A172 (cell line): Measurements from ENCODE around the gene MXD4. TPM values are rescaled to one million over a fixed set of nuclear protein-coding genes. Genes with fewer than 3 reads are reported as not detected.
A peak's percentile ranks its signal among the peaks of the same experiment; 100 is the strongest.

Experiments
- DNase-seq: peaks from one replicate; pipeline ENCODE4 v3.0.0-alpha.2; 2015; ENCODE audit warnings: low spot score
- total RNA-seq: library from RNA; depleted of rRNA; stranded (reverse); fragments of >200 nt; shearing (Covaris generic); gene quantifications from 2 replicates; pipeline ENCODE4 v1.2.3, GENCODE V29; 2014

Gene MXD4
- total RNA-seq, 1 experiment from 2014 or later: 18.4 TPM

DNA sequence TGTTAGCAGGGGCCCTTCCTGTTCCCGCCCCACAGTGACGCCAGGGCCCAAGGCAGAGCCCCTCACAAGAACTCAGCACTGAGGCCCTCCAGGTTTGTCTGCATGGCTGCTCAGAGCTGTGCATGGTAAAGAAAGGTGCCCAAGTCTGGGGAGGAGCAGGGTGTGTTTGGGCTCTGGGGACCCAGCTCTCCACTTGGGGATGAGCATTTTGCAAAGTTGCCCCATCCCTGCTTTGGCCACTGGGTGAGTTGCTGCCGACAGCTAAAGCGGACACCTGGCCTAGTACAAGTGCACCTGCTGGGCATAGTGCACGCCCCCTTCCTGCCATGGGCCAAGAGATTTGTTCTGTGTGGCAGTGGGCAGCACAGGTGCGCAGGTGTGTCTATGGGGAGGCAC lies 2.0 kb upstream of the MXD4 start:
- no peak for DNase-seq

DNA sequence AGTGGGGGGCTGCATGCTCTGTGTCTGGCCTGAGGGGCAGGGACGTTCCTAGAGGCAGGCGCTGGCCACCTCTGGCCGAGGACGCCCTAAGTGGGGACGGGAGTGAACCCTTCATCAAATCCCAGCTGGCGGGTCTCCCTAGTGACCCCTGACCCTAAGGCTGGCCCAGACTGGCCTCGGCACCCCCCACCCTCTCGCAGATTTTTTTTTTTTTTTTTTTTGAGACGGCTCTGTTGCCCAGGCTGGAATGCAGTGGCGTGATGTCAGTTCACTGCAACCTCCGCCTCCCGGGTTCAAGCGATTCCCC lies 988 bp upstream of the MXD4 start:
- DNase-seq: no peak

DNA sequence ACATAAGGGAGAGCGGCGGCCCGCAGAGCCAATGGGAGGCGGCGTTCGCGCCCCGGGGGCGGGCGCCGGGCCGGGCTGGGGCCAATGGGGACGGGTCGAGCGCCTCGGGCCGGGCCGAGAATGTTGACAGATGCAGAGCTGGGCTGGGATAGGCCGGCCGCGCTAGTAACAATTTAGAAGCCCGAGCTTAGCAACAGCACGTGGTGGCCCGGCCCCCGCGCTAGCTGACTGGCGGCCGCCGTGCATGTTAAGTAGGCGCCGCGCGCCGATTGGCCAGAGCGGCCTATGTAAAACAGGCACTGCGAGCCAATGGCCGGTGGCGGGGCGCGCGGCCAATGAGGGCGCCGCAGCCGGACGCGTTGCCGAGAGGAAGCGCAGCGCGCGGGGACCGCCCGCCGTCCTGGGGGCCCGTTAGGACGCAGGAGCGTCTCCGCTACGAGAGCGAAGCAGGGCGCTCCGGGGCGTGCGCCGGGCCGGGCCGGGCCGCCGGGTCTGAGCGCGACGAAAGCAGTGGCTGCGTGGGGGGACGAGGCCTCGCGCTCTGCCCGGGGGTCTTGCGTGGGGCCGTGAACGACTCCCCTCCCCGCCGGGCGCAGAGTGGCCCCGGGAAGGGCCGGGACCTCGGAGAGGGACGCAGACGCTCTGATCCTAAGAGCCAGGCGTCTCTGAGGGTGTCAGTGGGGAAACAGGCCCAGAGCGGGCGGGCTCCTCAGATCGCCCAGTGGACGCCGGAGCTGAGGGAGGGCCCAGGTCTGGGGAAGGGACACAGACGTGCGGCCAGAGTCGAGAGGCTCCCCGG lies 435 bp upstream of the MXD4 start:
- peak; percentile 97 for DNase-seq

DNA sequence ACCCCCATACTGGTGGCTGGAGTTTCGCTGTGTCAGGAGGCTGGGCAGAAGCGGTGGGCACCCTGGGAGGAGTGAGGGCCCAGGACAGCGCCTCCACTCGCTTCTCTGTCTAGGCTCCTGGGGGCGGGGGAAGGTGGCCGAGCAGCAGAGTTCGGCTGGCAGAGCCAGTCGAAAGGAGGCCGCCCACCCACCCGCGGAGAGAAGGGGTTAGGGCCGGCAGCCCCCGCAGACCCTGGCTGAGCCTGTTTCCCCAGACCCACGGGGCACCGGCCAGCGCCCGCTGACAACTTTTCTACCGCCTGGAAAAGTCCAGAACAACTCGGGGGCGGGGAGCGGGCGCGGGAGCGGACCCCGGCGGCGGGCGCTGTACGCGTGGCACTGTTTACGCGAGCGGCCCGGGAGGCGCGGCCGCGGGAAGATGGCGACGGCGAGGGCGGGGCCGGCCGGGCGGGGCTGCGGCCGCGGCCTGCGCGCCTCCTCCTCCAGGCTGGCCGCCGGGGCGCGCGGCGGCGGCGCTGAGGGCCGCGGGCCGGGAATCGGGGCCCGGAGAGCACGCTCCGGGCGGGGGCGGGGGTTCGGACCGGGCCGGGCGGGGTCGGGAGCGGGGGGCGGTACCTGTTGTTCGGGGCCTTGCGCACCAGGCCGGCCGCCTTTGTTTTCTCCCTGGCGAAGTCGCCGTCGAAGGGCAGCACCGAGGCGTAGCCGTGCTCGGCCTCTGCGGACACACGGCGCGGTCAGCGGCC lies 628 bp downstream of the MXD4 start:
- no peak for DNase-seq

DNA sequence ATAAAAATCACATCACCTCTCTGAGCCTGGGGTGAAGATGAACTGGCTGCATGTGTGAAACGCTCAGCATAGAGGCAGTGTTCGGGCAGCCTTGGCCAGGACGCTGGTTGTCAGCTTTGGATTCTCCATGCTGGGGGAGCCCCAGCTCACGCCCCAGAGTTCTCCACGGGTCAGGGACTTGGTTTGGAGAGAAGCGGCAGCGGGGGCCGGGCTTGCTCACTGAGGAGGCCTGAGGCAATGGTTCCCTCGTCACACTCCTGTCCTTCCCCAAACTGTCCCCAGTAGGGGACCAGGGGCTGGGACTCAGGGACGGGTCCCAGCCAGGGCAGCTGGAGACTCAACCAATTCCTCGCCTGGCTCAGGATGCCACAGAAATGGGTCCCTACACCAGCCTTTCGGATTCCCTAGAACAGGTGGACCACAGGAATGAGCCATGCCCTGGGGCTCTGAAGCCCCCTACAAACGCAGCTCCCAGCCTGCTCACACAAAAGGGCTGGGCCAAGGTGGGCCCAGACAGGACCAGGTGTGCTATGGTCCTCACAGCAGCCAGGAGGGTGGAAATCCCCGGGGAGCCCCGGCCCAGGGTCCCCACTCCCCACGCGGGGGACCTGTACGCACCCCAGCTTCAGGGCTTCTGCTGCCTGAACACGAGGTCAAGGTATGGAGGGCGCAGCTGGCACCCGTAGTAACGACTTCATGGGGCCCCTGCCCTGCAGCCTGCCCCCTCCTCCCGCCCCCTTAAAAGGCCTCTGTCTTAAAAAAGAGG lies 1.4 kb downstream of the MXD4 start:
- no peak for DNase-seq

DNA sequence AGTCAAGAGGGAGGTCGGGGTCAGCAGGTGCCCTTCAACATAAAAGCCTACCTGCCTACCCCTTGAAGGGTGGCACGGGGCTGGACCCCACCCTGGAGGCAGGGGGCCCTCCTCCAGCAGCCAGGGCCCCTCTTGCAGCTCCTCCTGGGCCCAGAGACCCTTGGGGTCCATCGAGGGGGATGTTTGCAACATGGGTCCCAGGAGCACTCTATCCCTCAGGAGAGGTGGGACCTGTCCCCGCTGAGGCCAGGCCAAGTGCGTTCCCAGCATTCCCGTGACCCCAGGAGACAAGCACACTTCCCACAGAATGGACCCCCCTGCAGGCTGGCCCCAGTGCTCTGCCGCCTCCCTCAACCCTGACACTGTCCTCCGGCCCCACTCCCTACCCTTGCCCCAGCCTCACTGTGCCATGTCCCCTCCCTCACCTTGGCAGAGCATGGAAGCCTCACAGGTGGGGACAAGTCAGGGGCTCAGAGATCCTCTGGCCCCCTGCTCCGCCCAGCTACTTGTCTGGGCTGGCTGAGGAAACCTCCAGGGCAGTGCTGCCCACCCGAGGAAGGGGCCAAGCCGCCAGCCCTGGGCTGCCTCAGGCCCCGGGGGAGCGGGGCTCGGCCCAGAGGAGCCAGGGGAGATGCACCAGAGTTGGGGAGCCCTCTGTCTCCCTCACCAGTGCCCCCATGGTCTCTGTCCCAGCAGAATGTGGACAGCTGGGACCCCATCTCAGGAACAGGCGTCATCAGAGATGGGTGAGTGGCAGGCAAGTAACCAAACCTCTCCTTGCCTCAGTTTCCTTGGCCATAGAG lies 2.2 kb downstream of the MXD4 start:
- DNase-seq: no peak

DNA sequence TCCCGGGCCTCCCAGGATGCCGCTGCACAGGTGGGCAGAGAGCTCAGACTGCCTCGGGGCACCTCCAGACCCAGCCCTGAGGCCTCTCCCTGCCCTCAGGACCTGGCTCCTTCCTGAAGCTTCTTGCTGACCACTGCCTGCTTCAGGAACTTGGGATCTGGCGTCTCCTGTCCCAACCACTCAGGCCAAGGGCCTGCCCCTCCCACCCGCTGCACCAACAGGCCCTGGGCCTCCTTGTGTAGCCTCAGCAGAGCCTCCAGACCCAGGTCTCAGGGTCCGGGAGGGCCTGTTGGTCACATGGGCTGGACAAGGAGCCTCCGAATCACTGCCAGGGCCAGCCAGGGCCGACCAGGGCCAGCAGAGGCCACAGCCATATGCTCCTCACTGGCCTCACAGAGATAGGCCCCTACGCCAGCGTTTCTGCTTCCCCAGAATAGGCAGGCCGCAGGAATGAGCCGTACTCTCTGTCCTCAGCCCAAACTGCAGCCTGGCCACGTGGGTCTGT lies 2.8 kb downstream of the MXD4 start:
- DNase-seq: no peak

DNA sequence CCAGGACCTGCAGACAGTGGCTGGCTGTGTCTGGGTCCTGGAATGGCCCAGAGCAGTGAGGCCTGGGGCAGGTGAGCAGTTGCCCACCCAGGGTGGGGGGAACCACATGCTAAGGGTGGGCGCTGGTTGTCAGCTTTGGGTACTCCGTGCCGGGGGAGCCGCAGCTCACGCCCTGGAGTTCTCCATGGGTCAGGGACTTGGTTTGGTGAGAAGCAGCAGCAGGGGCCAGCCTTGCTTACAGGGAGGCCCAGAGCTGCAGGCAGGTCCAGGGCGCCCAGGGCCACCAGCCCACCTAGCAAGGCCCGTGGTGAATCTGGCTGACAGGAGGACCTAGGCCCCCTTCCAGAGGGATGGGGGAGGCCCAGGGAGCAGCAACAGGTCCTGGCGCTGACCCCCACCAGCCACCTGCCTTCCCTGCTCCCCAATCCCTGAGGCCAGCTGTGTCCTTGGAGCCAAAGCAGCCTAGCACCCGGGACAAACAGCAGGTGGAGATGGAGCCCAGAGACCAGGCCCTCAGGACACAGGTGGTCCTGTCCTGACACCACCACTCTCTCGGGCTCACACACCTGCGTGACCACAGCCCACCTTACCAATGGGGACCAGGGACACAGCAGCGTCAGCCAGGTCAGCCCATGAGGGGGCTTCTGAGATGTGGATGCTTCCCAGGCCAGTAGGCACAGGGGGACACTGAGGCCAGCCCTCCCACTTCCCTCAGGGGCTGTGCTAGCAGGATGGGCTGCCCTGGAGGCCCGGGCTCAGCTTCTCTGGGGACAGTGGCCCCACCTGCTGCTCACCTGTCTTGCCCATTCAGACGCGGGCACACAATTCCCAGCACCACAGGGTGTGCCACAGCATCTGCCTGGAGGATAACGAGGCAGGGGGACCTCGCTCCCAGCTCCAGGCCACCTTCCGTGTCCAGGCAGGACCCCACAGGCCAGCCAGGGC lies 3.5 kb downstream of the MXD4 start:
- no peak for DNase-seq

DNA sequence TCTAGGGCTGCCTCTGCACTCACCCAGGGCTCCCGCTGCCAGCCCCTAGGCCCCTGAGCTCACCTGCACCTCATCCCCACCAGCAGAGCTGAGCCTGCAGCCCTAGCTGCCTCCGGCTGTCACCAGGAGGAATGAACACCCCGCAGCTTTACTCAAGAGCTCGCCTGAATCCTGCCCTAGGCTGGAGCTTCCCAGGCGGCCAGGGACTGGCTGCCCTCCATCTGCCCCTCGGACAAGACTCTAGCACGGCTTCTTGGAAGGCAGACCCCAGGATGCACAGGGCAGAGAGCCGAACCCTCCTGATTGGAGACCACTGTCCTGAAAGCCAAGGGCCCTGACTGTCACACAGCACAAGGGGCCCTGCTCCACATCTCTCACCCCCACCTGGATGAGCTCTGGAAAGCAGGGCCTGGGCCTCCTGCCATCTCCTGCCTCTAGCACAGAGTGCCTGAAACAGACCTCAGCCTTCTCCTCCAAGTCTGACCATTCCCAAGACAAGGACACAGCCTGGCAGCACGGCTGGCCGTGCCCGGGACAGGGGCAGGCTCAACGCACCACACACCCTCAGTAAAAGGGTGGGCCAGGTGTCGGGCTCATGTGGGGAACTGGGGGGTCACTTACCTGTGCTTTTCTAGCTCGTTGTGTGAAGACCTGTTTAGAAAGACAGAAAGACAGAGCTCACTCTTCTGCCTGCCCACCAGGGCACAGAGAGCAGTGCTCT lies 4.4 kb downstream of the MXD4 start:
- DNase-seq: no peak

DNA sequence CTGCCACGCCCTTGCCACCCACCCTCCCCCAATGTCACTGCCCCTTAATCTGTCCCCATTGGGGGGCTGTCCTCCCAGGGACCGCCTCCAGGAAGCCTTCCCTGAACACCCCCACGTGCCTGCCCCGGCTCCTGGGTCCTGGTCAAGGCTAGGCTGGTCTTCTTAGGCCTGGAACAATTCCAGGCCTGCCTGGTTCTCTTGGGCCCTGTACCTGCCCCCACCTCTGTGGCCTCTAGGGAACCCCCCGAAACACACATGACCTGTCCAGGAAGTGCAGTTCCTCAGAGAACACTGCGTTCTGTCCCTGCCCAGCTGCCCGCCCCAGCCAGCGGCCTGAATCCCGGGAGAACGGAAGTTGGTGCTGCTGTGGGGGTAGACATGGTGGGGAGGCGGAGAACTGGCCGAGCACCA lies 5.1 kb downstream of the MXD4 start:
- no peak for DNase-seq

DNA sequence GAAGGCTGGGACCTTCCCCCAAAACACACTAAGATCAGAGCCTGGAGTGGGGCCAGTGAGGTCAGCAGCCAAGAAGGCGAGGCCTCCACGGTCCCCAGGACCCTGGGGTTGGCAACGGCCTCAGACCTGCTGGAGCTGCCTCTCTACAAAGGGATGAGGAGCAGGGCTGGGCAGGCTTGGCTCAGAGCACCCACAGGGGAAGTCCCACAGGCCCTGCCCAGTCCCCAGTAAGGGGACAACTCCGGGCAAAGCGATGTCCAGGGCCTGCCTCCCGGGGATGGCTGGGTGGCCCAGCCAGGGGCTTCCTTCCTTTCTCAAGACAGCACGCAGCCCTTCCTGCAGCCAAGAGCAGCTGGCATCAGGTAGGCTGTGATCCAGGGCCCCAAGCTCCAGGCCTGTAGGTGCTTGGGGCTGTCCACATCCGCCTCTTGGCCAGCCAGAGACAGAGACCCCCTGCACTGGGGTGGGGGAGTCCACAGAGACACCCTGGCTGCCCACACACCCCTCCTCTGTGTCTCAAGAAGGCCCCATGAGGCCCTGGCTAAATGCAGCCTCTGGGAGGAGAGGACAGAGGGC lies 5.7 kb downstream of the MXD4 start:
- DNase-seq: no peak

DNA sequence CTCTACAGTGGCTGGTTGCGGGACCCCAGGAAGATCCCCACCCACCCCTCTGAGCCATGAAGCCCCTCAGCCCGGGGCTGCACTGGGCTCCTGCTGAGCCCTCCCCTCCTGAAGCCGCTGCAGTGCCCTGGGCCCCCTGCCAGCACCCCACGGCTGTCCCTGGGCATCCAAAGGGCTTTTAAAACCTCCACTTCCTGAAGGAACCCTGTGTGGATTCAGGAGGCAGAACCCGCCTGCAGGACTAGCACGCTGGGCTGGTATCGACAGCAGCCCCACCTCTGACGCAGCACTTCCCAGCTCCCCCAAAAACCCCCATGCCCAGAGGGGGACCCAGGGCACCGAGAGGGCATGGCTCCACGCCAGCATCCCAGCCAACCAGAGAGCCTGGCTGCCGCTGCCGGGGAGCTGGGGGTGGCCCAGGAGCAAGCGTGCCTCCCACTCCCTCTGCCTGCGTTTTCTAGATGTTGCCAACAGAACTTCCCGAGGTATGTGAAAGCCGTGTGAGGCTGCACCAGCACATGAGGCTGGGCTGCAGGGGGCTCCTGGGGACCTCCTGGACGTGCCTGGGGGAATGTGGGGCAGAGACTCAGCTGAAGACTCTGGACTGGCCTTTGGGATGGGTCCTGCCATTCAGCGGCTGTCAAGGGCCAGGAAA lies 6.3 kb downstream of the MXD4 start:
- DNase-seq: no peak

DNA sequence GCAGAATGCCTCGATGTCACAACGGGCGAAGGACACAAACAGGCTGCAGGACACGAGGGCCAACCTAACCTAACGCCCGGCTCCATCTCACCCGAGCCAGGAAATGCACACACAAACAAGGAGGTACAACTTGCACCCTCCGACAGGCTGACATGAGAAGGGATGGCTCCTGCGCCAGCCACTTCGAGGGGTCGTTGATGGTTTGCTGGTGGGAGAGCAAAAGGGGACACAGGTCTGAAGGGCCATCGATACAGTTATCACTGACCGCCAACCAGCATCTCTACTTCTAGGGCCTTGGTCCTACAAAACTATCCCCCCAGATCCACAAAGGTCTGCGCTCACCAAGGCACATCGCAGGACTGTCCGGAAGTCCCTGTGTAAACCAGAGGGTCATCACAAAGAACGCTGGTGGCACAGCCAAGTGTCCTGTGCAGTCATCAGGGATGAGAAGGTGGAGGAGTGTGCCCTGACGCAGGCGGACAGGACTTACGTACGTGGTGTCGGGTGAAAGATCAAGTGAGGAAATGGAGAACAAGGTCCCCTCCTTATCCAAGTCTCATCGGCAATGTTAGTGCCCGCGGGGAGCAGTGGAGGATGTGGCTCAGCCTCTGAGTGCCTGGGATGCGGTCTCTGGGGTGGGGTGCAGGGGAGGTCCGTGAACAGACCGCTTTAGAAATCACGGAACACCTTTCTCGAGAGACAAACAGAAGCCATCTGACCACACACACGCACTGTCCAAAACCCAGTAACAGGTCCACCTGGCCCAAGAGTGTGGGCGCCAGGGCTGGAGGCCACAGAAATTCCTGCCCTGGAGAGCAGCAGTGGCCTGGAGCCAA lies 7.0 kb downstream of the MXD4 start:
- no peak for DNase-seq

DNA sequence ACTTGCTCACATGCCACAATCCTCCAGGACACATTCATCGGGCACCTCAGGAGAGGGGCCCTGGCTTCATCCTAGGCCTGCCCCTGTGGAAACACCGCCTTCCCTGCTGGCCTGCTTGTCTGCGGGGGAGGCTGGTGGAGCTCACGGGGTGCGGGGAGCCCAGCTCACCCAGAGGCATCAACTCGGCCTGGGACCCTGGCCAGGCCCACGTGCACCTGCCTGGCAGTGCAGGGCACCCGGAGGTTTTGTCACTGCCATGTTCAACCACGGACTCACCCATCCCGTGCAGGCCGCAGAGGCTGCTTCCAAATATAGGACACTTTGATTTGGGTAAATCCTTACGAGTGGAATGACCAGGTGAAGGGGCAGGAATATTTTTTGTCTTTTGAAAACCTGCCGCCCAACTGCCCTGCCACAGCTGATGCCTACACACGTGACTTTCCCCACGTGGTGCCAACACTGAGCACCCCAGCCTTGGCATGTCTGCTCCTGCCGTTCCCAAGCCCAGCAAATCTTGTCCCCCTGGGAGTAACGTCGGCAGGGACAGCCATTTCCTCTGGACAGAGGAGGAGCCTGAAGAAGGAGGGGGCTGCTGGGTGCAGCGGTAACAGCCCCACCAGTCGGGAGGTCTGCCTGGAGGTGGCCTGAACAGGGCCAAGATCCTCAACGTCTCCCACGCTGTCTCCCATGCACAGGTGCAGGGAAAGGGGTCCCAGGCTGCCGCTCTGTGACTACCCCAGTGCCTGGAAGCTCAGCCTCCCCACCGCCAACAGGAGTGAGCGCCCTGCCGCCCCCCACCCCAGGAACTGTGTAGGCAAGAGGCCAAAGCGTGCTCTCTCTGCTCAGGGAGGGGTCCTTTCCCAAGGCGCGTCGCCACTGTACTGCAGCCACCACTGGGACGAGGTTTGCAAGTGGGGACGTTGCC lies 8.5 kb downstream of the MXD4 start:
- no peak for DNase-seq

DNA sequence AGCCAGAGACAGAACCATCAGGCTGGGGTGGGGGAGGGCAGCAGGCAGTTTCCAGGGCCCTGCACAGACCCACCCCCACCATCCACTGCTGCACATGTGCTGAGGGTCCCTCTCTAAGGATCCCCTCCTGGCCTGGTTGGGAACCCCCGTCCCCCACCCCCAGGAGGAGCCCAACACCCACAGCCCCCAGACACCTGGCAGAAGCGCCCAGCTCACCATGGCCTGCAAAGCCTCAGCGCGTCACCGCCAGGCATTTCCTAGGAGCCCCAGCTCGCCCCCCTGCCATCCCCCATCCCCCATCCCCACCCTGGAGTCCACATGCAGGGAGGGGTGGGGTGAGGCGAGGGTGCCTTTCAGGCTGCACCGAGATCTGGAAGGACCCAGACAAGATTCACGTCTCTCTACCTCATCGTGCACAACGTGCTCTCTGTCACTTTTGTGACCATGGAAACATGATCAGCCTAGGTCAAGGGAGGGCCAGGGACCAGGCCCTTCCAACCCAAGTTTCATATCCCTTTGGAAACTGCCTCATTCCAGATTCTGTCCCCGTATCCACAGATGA lies 9.3 kb downstream of the MXD4 start:
- DNase-seq: no peak

DNA sequence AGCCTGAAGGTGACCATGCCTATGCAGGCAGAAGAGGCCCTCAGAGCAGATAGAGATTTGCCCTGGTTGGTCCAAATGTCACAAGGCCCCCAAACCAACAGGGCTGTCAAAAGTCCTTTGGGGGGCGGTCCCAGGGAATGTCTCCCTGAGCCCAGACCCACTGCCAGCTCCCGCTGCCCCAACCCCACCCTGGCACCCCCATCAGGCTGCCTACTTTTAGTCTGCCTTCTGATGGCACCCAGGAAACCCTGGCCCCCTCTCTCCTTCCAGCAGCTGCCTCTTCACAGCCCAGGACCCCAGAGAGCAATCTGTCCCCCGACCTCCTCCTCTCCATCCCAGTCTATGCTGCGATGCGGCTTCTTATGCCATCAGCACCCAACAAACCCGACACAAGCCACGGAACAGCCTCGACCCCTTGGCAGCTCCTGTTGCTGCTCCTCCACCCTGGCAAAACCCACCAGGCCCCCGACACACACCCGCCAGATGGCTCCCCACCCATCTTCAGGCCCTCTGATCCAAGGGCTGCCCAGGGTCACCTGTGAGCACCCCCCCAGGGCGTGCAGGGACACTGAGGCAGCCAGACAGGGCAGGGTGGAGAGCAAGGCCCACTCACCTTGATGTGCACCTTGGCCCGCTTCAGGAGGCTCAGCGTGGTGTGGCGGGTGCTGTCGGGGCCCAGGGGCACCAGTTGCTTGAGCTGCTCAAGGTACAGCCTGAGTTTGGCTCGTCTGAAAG lies 9.9 kb downstream of the MXD4 start:
- DNase-seq: no peak
